ENCODE data around the gene DLG1.

Gene DLG1

GRCh38 chr3:196997311-196997710 is 301.1 kb downstream of the DLG1 start:
- no peak for TF ChIP-seq POLR2AphosphoS5 (IDR thresholded peaks at IDR 0.05; ENCODE audit: low read depth, low read length)
- TF ChIP-seq SIN3A (IDR thresholded peaks at IDR 0.05; ENCODE audit: borderline replicate concordance, insufficient read depth, low read length) = no peak
- no peak for TF ChIP-seq REST (IDR thresholded peaks at IDR 0.05; ENCODE audit: insufficient read depth in 1 of 2, low read depth in 2 of 2, low read length in 2 of 2)
- TF ChIP-seq FOXP2 (optimal IDR thresholded peaks at IDR 0.05; ENCODE audit: borderline replicate concordance, extremely low read depth, extremely low read length, insufficient read depth) = no peak
- no peak for TF ChIP-seq TAF1 (IDR thresholded peaks at IDR 0.05; ENCODE audit: borderline replicate concordance, insufficient read depth, low read length)

DNA sequence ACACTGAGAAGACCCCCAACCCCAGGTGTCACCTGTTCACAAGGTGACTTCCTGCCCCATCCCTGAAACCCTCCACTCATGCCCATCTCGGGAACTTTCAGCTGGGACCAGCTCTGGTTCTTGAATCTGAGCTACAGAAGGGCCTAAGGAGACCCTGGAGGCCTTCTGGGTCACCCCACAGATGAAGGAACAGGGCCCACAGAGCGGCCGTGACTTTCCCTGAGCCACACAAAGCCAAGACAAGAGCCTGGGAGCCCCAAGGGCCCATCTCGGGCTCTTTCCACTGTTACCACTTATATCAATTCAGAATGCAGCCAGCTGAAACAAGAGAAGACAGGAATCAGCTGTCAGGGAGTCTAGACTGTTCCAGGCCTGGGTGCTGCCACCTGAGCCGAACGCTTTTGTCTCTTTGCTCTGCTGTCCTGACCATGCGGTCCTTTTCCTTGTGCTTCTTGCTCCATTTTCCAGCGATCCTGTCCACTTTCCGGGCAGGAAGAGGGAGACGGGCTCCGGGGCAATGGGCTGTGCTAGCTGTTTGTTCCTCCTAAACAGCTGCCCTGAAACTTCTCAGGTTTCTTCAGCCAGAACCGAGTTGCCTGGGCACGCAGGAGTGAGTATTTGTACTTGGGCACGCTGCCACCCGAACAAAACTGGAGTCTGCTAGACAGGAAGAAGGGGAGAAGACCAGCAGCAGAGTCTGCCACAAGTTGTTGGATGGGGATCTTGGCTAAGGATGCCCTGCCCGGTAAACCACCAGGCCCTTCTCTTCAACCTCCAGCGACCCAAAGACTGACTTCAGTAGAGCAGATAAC is 301.8 kb downstream of the DLG1 start:
- TF ChIP-seq REST (IDR thresholded peaks at IDR 0.05; ENCODE audit: insufficient read depth in 1 of 2, low read depth in 2 of 2, low read length in 2 of 2) (no peak), SIN3A (IDR thresholded peaks at IDR 0.05; ENCODE audit: borderline replicate concordance, insufficient read depth, low read length) (no peak), POLR2AphosphoS5 (IDR thresholded peaks at IDR 0.05; ENCODE audit: low read depth, low read length) (no peak), FOXP2 (optimal IDR thresholded peaks at IDR 0.05; ENCODE audit: borderline replicate concordance, extremely low read depth, extremely low read length, insufficient read depth) (no peak), TAF1 (IDR thresholded peaks at IDR 0.05; ENCODE audit: borderline replicate concordance, insufficient read depth, low read length) (no peak)

GRCh38 chr3:196995646-196996355 is 302.6 kb downstream of the DLG1 start:
- TF ChIP-seq SIN3A (IDR thresholded peaks at IDR 0.05; ENCODE audit: borderline replicate concordance, insufficient read depth, low read length) (no peak), POLR2AphosphoS5 (IDR thresholded peaks at IDR 0.05; ENCODE audit: low read depth, low read length) (no peak), TAF1 (IDR thresholded peaks at IDR 0.05; ENCODE audit: borderline replicate concordance, insufficient read depth, low read length) (no peak), REST (IDR thresholded peaks at IDR 0.05; ENCODE audit: insufficient read depth in 1 of 2, low read depth in 2 of 2, low read length in 2 of 2) (no peak), FOXP2 (optimal IDR thresholded peaks at IDR 0.05; ENCODE audit: borderline replicate concordance, extremely low read depth, extremely low read length, insufficient read depth) (no peak)

DNA sequence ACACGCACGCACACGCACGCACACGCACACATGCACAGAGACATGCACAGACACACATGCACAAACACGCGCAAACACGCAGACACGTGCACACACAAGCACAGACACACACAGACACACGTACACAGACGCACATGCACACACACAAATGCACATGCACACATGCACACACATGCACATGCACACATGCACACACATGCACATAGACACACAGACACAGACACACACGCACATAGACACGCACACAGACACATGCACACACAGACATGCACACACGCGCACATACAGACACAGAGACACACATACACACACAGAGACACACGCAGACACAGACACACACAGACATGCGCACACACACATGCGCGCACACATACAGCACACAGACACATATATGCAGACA is 303.4 kb downstream of the DLG1 start:
- TF ChIP-seq POLR2AphosphoS5 (IDR thresholded peaks at IDR 0.05; ENCODE audit: low read depth, low read length) = no peak
- TF ChIP-seq SIN3A (IDR thresholded peaks at IDR 0.05; ENCODE audit: borderline replicate concordance, insufficient read depth, low read length) = no peak
- no peak for TF ChIP-seq FOXP2 (optimal IDR thresholded peaks at IDR 0.05; ENCODE audit: borderline replicate concordance, extremely low read depth, extremely low read length, insufficient read depth)
- TF ChIP-seq REST (IDR thresholded peaks at IDR 0.05; ENCODE audit: insufficient read depth in 1 of 2, low read depth in 2 of 2, low read length in 2 of 2) = no peak
- TF ChIP-seq TAF1 (IDR thresholded peaks at IDR 0.05; ENCODE audit: borderline replicate concordance, insufficient read depth, low read length) = no peak
